Uterus (tissue), 4 donors: ENCODE results near the gene AHDC1. TPM values are rescaled to one million over a fixed set of nuclear protein-coding genes. Genes with fewer than 3 reads are reported as not detected.

Experiments used
- DNase-seq, 2 donors: peaks; one replicate each; pipeline ENCODE4 v3.0.0-alpha.2; 2019 to 2020
- H3K27ac ChIP-seq, 2 donors: fragments of 200-600 bp; sonication (generic); 1 replicate in 1 of 2; 2 replicates in 1 of 2; pipeline ENCODE4 v1.5.1; 2016 to 2018
- H3K27me3 ChIP-seq, 2 donors: fragments of 200-600 bp; sonication (generic); one replicate each; pipeline ENCODE4 v1.5.1; 2018 to 2019; ENCODE audit warnings: control low read depth in 1 of 2
- H3K36me3 ChIP-seq, 2 donors: fragments of 200-600 bp; sonication (generic); one replicate each; pipeline ENCODE4 v1.5.1; 2019; ENCODE audit warnings: control low read depth in 1 of 2
- H3K4me1 ChIP-seq, 2 donors: fragments of 200-600 bp; sonication (generic); one replicate each; pipeline ENCODE4 v1.5.1; 2018 to 2019; ENCODE audit warnings: control low read depth in 1 of 2
- H3K4me3 ChIP-seq, 2 donors: fragments of 200-600 bp; sonication (generic); 1 replicate in 1 of 2; 2 replicates in 1 of 2; pipeline ENCODE4 v1.5.1; 2018 to 2019; ENCODE audit warnings: mild to moderate bottlenecking in 1 of 2
- H3K9me3 ChIP-seq, 2 donors: fragments of 200-600 bp; sonication (generic); one replicate each; pipeline ENCODE4 v1.5.1; 2019; ENCODE audit warnings: control low read depth in 1 of 2
- POLR2A ChIP-seq, 2 donors: fragments of 450-650 bp; IDR thresholded peaks; one replicate each; pipeline ENCODE4 v1.6.1; 2016; ENCODE audit warnings: antibody characterized with exemption in 2 of 2, mild to moderate bottlenecking in 1 of 2, moderate library complexity in 1 of 2
- intact Hi-C: fragments of 100-400 bp; cut with DNase I; formaldehyde crosslinking; loops from one replicate; pipeline ENCODE4 v1.15.1; 2023; ENCODE audit warnings: low total_unique reads
- total RNA-seq, 4 donors: library from RNA; depleted of rRNA in 3 of 4; stranded (reverse); fragments of >200 nt in 3 of 4; gene quantifications; one replicate each; pipeline versions ENCODE4 v1.1.0 to v1.2.4, GENCODE V29; 2014 to 2023
- TF ChIP-seq, protein P1 (sequence below), 4 experiments: fragments of 200-600 bp in 2 of 4; fragments of 450-650 bp in 2 of 4; sonication (generic) in 2 of 4; IDR thresholded peaks; one replicate each; pipeline ENCODE4 v1.5.1; 2016 to 2019; ENCODE audit warnings: antibody characterized with exemption in 4 of 4, mild to moderate bottlenecking in 2 of 4, moderate library complexity in 1 of 4
- donor health status: DM: yes; HTN: yes; CAD: no.

AHDC1 gene
- total RNA-seq, 4 donors from 2014 or later: 11.2 to 179 (median 50.7) TPM

DNA sequence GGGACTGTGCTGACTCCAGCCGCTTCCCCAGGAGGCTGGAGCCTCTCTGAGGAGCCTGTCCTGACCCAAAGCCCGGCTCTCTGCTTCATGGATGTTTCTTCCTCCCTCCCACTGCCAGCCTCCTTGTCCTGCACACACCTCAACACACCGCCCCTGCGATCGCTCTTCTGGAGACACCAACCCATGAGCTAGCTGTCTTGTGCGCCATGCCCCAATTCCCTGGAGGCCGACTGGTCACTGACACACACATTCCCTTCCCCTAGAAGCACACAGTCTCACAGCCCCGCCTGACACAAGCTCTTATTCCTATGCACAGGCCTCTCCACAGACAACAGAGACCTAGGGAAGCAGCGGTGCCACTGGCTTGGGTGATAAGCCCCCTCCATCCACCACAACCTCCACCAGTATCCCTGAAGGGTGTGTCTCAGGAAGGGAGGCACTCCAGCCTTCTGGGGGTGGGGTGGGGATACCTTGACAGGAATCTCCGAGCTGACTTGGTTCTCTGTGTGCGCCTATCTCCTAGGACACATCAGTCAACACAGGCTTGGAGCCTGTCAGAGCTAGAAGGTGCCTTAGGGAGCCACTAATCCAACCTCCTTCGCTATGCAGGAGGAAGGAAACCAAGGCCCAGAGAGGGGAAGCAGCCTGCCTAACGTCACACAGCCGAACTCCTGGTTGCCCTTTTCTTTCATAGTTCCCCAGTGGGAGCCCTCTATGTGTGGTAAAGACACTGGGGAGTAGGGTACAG lies 31.1 kb downstream of the AHDC1 start:
- intact Hi-C loops: no loop called here
- peak overlapping the region in 1 of 2 donors; percentile 13 for H3K4me3 ChIP-seq
- no peaks in the 10 kb centered on the region for H3K9me3 ChIP-seq
- no peaks in the 10 kb centered on the region for H3K36me3 ChIP-seq
- H3K27ac ChIP-seq: peak overlapping the region; percentile 94 to 97
- peak; percentile 35 to 51 for DNase-seq
- TF ChIP-seq, protein P1, sequence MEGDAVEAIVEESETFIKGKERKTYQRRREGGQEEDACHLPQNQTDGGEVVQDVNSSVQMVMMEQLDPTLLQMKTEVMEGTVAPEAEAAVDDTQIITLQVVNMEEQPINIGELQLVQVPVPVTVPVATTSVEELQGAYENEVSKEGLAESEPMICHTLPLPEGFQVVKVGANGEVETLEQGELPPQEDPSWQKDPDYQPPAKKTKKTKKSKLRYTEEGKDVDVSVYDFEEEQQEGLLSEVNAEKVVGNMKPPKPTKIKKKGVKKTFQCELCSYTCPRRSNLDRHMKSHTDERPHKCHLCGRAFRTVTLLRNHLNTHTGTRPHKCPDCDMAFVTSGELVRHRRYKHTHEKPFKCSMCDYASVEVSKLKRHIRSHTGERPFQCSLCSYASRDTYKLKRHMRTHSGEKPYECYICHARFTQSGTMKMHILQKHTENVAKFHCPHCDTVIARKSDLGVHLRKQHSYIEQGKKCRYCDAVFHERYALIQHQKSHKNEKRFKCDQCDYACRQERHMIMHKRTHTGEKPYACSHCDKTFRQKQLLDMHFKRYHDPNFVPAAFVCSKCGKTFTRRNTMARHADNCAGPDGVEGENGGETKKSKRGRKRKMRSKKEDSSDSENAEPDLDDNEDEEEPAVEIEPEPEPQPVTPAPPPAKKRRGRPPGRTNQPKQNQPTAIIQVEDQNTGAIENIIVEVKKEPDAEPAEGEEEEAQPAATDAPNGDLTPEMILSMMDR (IDR thresholded peaks at IDR 0.05): no peak
- no peak for TF ChIP-seq POLR2A (IDR thresholded peaks at IDR 0.05)
- no peaks in the 10 kb centered on the region for H3K27me3 ChIP-seq
- peaks cover 16 to 57% of the 10 kb centered on the region in 2 donors for H3K4me1 ChIP-seq

DNA sequence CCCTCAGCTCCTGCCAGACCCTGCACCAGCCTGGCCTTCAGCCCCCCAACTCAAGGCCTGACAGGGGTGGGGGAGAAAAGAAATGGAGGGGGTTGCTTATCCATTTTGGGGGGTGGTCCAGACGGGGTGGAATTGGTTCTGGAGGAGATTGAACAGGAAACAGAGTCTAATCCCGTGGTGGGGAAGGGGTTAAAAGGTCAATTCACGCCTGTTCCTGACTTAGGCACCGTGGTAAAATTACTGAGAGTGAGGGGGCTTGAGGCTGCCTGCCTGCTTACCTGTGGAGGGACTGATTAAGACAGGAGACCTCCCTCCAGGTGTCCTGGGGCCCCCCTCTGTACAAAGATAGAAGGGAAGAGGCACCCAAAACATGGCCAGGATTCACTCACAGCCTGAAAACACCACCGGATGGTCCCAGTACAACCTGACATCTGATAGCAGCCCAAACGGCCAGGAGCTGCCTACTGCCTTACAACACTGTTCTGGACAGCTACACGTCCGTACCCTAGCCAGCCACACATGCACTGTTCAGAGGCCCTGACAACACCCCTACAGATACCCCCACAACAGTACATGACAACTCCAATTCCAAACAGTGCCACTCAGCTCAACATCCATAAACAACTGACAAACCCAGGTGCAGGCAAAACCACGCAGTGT lies 31.8 kb downstream of the AHDC1 start:
- no peak for TF ChIP-seq POLR2A (IDR thresholded peaks at IDR 0.05)
- intact Hi-C loops: no loop called here
- DNase-seq: peak in 1 of 2 donors; percentile 38
- Histone ChIP-seq H3K36me3 (no peaks in the 10 kb centered on the region), H3K4me3 (peak overlapping the region in 1 of 2 donors; percentile 13), H3K9me3 (no peaks in the 10 kb centered on the region), H3K4me1 (peaks cover 16 to 56% of the 10 kb centered on the region in 2 donors), H3K27me3 (no peaks in the 10 kb centered on the region), H3K27ac (peak overlapping the region; percentile 94 to 97)

DNA sequence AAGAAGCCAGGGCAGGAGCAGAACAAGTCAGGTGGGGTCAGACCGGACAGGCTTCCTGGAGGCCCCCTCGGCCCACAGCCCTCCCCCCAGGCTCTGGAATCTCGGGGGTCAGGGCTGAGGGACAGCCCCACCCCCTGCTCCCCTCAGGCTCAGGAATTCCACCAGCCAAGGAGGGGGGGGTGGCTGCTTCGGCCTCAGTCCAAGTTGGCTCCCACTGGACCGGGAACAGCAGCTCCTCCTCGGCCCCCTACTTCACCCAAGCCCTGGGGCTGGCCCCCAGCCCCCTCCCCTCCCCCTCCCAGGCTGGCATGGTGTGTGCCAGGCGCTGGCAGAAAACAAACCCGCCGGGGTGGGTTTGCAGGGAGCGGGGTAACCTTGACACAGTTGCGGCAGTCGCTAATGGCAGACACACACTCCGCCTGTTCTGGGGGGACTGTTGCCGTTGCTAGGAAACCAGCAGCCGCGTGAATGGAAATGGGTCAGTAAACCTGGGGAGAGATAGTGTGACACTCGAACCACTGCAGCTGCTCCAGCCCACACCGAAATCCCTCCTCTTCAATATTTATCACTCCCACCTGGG lies 32.4 kb downstream of the AHDC1 start:
- peak overlapping the region; percentile 94 to 97 for H3K27ac ChIP-seq
- peaks cover 16 to 56% of the 10 kb centered on the region in 2 donors for H3K4me1 ChIP-seq
- peak overlapping the region in 1 of 2 donors; percentile 13 for H3K4me3 ChIP-seq
- TF ChIP-seq POLR2A (IDR thresholded peaks at IDR 0.05): no peak
- TF ChIP-seq, protein P1 (IDR thresholded peaks at IDR 0.05): no peak
- H3K36me3 ChIP-seq: no peaks in the 10 kb centered on the region
- intact Hi-C loops: no loop called here
- no peaks in the 10 kb centered on the region for H3K27me3 ChIP-seq
- H3K9me3 ChIP-seq: no peaks in the 10 kb centered on the region
- peak; percentile 64 to 69 for DNase-seq

DNA sequence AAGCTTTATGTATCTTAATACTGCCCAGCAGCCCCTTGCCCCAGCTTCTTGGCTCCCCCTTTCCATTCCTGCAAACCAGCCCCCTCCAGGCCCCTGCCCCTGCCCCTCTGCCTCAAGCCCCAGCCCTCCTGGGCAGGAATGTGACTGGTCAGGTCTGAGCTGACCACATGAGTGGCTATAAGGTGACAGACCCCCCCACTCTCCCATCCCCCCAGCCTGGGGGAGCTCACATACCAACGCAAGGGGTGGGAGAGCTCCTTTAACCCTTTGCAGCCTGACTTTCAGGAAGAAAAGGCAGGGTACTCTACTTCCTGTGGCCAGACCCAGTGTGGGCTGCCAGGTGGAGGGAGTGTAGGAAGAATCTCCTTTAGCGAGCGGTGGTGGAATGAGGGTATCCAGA lies 33.2 kb downstream of the AHDC1 start:
- Histone ChIP-seq H3K27ac (peak overlapping the region; percentile 94 to 97), H3K4me1 (peaks cover 16 to 52% of the 10 kb centered on the region in 2 donors), H3K9me3 (no peaks in the 10 kb centered on the region), H3K36me3 (no peaks in the 10 kb centered on the region), H3K27me3 (no peaks in the 10 kb centered on the region), H3K4me3 (no peak overlapping the region)
- TF ChIP-seq, protein P1 (IDR thresholded peaks at IDR 0.05): no peak
- TF ChIP-seq POLR2A (IDR thresholded peaks at IDR 0.05): no peak
- DNase-seq: no peak
- intact Hi-C loops: no loop called here

DNA sequence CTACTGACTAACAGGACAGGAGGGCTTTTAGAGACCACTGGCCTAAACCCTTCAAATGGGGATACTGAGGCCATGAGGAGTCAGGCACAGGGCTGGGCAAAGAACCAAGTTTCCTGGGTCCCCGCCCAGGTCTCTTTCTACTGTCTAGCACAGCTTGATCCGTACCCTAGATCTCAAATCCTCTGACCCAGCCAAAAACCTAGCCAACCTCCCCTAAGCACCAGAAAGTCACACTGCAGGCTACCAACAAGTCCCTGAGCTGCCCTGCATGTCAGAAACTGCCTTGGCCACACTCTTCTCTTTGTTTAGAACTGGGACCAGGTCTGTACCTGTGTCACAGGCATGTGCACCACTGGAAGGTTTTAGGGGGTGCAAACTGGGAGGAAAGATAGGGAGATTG lies 33.6 kb downstream of the AHDC1 start:
- Histone ChIP-seq H3K27me3 (no peaks in the 10 kb centered on the region), H3K4me1 (peaks cover 16 to 57% of the 10 kb centered on the region in 2 donors), H3K9me3 (no peaks in the 10 kb centered on the region), H3K27ac (peak overlapping the region; percentile 94 to 97), H3K36me3 (no peaks in the 10 kb centered on the region), H3K4me3 (no peak overlapping the region)
- intact Hi-C loops: no loop called here
- TF ChIP-seq, protein P1 (IDR thresholded peaks at IDR 0.05): no peak
- peak; percentile 45 for DNase-seq
